Right cardiac atrium (tissue), 5 donors: ENCODE results near the gene NUAK2. TPM values are rescaled to one million over a fixed set of nuclear protein-coding genes. Genes with fewer than 3 reads are reported as not detected.

Source experiments
- ATAC-seq, 2 donors: fragments of 200-7000 bp; cut with Tn5 transposase; one replicate each; pipeline versions ENCODE4 v1.8.0 to v1.9.1; 2020; ENCODE audit warnings: moderate library complexity in 2 of 2, mild to moderate bottlenecking in 1 of 2
- DNase-seq, 3 donors: peaks; one replicate each; pipeline ENCODE4 v3.0.0-alpha.2; 2020
- H3K27ac ChIP-seq: one replicate; pipeline ENCODE4 v1.5.1; 2013; ENCODE audit warnings: mild to moderate bottlenecking, low read length, control low read depth, moderate library complexity
- H3K27me3 ChIP-seq: one replicate; pipeline ENCODE4 v1.6.1; 2013; ENCODE audit not compliant: control insufficient read depth, insufficient read depth
- H3K4me1 ChIP-seq: one replicate; pipeline ENCODE4 v1.6.1; 2013; ENCODE audit warnings: low read length; ENCODE audit not compliant: control insufficient read depth, insufficient read depth
- H3K4me3 ChIP-seq: one replicate; pipeline ENCODE4 v1.5.1; 2013; ENCODE audit warnings: low read length, control low read depth
- H3K9me3 ChIP-seq: one replicate; pipeline ENCODE4 v1.6.1; 2013; ENCODE audit warnings: low read length; ENCODE audit not compliant: control insufficient read depth
- WGBS: extraction: QIAGEN DNeasy Blood & Tissue Kit; methylation state at CpG from one replicate; pipeline ENCODE4 v1.1.7; 2013; 5-methylcytosine and 5-hydroxymethylcytosine counted together
- intact Hi-C, 4 donors: fragments of 100-400 bp; cut with DNase I; formaldehyde crosslinking; loops; one replicate each; pipeline versions ENCODE4 v1.11.0 to v1.14.0; 2022 to 2023
- polyA plus RNA-seq: library from polyadenylated mRNA; stranded (reverse); fragments of 200-250 nt; gene quantifications from one replicate; pipeline ENCODE4 v1.2.3, GENCODE V29; 2013
- total RNA-seq, 4 donors: library from RNA; stranded (reverse); fragmentation: NEBNext Ultra II Directional; extraction: Animal tissue kit (Norgen Biotek cat#: 25700); gene quantifications; one replicate each; pipeline ENCODE4 v1.2.1, GENCODE V29; 2021
- donor health status: healthy with polysubstance abuse.
- donor health status: DM: no; HTN: yes; CAD: no.
- donor health status: DM: no; HTN: no; CAD: no.
- donor health status: DM: no; HTN: yes; CAD: no; lungs with severe emphysema.
- donor health status: DM: yes; HTN: yes; CAD: no.

The NUAK2 gene
- total and polyA plus RNA-seq, 5 donors, result 0.50 to 1.6 (median 1.2) TPM

DNA sequence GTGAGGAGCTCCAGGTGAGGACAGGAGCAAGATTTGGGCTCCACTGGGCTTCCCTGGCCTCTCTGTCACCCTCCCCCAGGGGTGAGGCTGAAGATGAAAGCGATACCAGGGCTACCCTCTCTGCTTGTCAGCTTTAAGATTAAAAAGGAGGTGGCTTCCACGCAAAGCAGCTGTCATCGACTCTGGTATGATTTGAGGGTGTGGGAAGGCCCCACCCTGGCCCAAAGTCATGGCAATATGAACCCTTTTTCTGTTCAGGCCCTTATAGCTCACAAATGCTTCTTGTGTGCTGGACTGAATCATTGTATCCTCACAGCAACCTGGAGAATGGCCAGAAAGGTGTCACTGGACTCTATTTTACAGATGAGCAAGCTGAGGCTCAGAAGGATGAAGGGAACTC is 41.6 kb downstream of the NUAK2 start:
- H3K4me3 ChIP-seq, result no peak overlapping the region
- H3K27me3 ChIP-seq, result no peaks in the 10 kb centered on the region
- DNase-seq, result no peak
- no peak for ATAC-seq
- H3K27ac ChIP-seq, result no peak overlapping the region
- WGBS, result 83% methylated on average over 3 of the region's 3 CpGs
- peaks cover 7% of the 10 kb centered on the region for H3K4me1 ChIP-seq
- H3K9me3 ChIP-seq, result no peaks in the 10 kb centered on the region
- intact Hi-C loops, result no loop called here

- no peak overlapping the region for H3K27ac ChIP-seq
- ATAC-seq (no peak), DNase-seq (no peak)
- intact Hi-C loops, result no loop called here
- WGBS, result 79% methylated on average over 8 of the region's 8 CpGs
- H3K27me3 ChIP-seq, result no peaks in the 10 kb centered on the region
- no peak overlapping the region for H3K4me3 ChIP-seq
- H3K4me1 ChIP-seq, result peaks cover 2% of the 10 kb centered on the region
- H3K9me3 ChIP-seq, result no peaks in the 10 kb centered on the region
Measured at GRCh38 chr1:205276689-205277065, 44.9 kb downstream of the NUAK2 start.

GRCh38 chr1:205275916-205276688 is 45.4 kb downstream of the NUAK2 start:
- Histone ChIP-seq H3K9me3 (no peaks in the 10 kb centered on the region), H3K27ac (no peak overlapping the region), H3K4me3 (no peak overlapping the region), H3K4me1 (peaks cover 6% of the 10 kb centered on the region), H3K27me3 (no peaks in the 10 kb centered on the region)
- intact Hi-C loops, result loop anchor here in 2 of 4 donors (2.0 kb wide), 2 partner anchors 47 to 49 kb away; no protein-coding TSS in a partner anchor
- 78% methylated on average over 9 of the region's 9 CpGs for WGBS
- no peak for ATAC-seq
- DNase-seq, result no peak

GRCh38 chr1:205275133-205275532 is 46.4 kb downstream of the NUAK2 start:
- H3K4me1 ChIP-seq, result peaks cover 7% of the 10 kb centered on the region
- DNase-seq (peak in 1 of 3 donors; percentile 19), ATAC-seq (no peak)
- WGBS, result 84% methylated on average over 3 of the region's 3 CpGs
- intact Hi-C loops, result loop anchor here in 2 of 4 donors (2.0 kb wide), 2 partner anchors 48 to 50 kb away; no protein-coding TSS in a partner anchor
- H3K9me3 ChIP-seq, result no peaks in the 10 kb centered on the region
- H3K27ac ChIP-seq, result no peak overlapping the region
- no peaks in the 10 kb centered on the region for H3K27me3 ChIP-seq
- no peak overlapping the region for H3K4me3 ChIP-seq

GRCh38 chr1:205274041-205274691 is 47.4 kb downstream of the NUAK2 start:
- peak overlapping the region; percentile 19 for H3K27ac ChIP-seq
- peaks cover 7% of the 10 kb centered on the region for H3K4me1 ChIP-seq
- peak in 1 of 3 donors; percentile 41 for DNase-seq
- no peaks in the 10 kb centered on the region for H3K27me3 ChIP-seq
- peak in 1 of 2 donors; percentile 18 for ATAC-seq
- no peak overlapping the region for H3K4me3 ChIP-seq
- H3K9me3 ChIP-seq, result no peaks in the 10 kb centered on the region
- 67% methylated on average over 8 of the region's 8 CpGs for WGBS
- intact Hi-C loops, result loop anchor here in 3 of 4 donors (1.0 to 2.0 kb wide), 3 partner anchors 49 to 51 kb away; no protein-coding TSS in a partner anchor

DNA sequence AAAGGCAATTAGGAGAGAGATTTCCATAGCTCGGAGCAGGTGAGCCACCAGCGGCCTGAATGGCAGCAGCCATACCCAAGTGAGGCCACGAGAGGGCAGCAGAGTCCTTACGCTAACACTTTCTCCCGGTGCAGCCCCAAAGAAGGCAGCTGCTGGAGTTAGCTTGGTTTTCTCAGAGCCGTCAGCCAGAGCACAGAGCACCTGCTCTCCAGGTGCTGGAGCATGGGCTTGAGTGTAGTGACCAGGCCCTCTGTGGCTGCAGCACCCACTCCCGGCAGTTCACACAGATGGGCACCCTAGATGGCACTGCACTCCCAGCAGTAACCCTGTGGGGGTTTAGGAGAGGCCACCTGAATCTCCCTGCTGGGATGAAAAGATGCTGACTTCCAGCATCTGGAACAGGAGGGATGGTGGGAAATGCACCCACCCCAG is 48.0 kb downstream of the NUAK2 start:
- Histone ChIP-seq H3K4me3 (no peak overlapping the region), H3K27me3 (no peaks in the 10 kb centered on the region), H3K9me3 (no peaks in the 10 kb centered on the region), H3K27ac (no peak overlapping the region), H3K4me1 (peaks cover 7% of the 10 kb centered on the region)
- 10% methylated on average over 7 of the region's 7 CpGs for WGBS
- intact Hi-C loops, result loop anchor here in 1 of 4 donors (2.0 kb wide), 1 partner anchor 51 kb away; no protein-coding TSS in a partner anchor
- DNase-seq, result peak; percentile 79 to 93 (median 90)
- ATAC-seq, result peak; percentile 71 to 76

GRCh38 chr1:205272536-205272935 is 49.0 kb downstream of the NUAK2 start:
- DNase-seq (no peak), ATAC-seq (no peak)
- H3K4me1 ChIP-seq, result peaks cover 7% of the 10 kb centered on the region
- whole genome bisulfite sequencing, result 84% methylated on average over 3 of the region's 3 CpGs
- intact Hi-C loops, result loop anchor here in 1 of 4 donors (2.0 kb wide), 1 partner anchor 52 kb away; no protein-coding TSS in a partner anchor
- no peak overlapping the region for H3K4me3 ChIP-seq
- H3K9me3 ChIP-seq, result no peaks in the 10 kb centered on the region
- H3K27ac ChIP-seq, result no peak overlapping the region
- no peaks in the 10 kb centered on the region for H3K27me3 ChIP-seq

DNA sequence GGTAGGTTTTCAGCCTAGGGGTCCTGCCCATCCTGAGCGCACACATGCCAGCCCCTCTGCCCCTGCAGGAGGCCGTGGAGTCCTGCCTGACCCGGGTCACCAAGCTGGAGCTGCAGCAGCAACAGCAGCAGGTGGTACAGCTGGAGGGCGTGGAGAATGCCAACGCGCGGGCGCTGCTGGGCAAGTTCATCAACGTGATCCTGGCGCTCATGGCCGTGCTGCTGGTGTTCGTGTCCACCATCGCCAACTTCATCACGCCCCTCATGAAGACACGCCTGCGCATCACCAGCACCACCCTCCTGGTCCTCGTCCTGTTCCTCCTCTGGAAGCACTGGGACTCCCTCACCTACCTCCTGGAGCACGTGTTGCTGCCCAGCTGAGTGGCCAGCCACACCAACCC is 49.8 kb downstream of the NUAK2 start:
- H3K27me3 ChIP-seq, result no peaks in the 10 kb centered on the region
- intact Hi-C loops, result loop anchor here in 2 of 4 donors (1.0 to 2.0 kb wide), 2 partner anchors 53 to 54 kb away; no protein-coding TSS in a partner anchor
- no peak for ATAC-seq
- no peak overlapping the region for H3K27ac ChIP-seq
- H3K9me3 ChIP-seq, result no peaks in the 10 kb centered on the region
- no peak for DNase-seq
- WGBS, result 86% methylated on average over 18 of the region's 18 CpGs
- no peak overlapping the region for H3K4me3 ChIP-seq
- H3K4me1 ChIP-seq, result peaks cover 10% of the 10 kb centered on the region

DNA sequence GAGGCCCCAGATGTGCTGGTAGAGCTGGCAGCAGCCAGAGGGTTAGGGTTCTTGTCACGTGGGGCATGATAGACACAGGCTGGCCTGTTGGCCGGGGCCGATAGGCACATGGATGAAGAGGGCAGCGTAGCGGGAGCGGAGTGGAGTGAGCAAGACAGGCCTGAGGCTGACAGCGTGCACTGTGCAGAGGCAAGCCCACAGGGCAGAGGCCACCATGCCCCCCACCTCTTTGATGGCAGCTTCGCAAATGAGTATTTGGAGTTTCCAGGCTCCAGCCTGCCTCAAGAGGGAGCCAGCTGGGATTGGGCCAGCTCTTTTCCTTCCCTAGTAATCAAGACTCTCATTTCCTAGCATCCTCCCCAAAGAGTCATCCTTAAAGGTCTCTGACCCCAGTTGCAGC is 50.3 kb downstream of the NUAK2 start:
- H3K27ac ChIP-seq, result peak overlapping the region; percentile 5
- WGBS, result 54% methylated on average over 8 of the region's 8 CpGs
- intact Hi-C loops, result loop anchor here in 1 of 4 donors (1.0 kb wide), 1 partner anchor 54 kb away; no protein-coding TSS in a partner anchor

DNA sequence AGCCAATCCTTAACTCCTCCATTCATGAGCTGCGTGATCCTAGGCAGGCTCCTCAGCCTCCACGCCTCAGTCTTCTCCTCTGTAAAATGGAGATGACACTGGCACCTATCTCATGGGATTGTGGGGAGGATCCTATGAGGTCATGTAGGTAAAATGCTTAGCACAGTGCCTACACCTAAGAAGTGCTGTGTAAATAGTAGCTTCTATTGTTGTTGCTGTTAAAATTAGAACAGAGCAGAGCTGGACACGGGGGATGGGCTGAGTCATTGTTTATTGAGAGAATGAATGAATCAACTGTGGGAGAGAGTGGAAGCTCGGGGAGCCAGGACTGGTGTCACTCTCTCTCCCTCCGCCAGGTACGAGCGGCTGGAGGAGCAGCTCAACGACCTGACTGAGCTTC is 50.8 kb downstream of the NUAK2 start:
- intact Hi-C loops, result loop anchor here in 1 of 4 donors (1.0 kb wide), 1 partner anchor 55 kb away; no protein-coding TSS in a partner anchor
- WGBS, result 67% methylated on average over 8 of the region's 8 CpGs
- no peaks in the 10 kb centered on the region for H3K27me3 ChIP-seq
- peaks cover 10% of the 10 kb centered on the region for H3K4me1 ChIP-seq
- no peaks in the 10 kb centered on the region for H3K9me3 ChIP-seq
- ATAC-seq (no peak), DNase-seq (no peak)
- peak overlapping the region; percentile 5 for H3K27ac ChIP-seq
- H3K4me3 ChIP-seq, result no peak overlapping the region

More for the DNA sequence above, 50.3 kb downstream of the NUAK2 start:
- peaks cover 10% of the 10 kb centered on the region for H3K4me1 ChIP-seq
- peak; percentile 44 to 81 (median 80) for DNase-seq
- no peaks in the 10 kb centered on the region for H3K27me3 ChIP-seq
- H3K4me3 ChIP-seq, result no peak overlapping the region
- ATAC-seq, result peak; percentile 30 to 38
- no peaks in the 10 kb centered on the region for H3K9me3 ChIP-seq

- no peaks in the 10 kb centered on the region for H3K9me3 ChIP-seq
- H3K4me1 ChIP-seq, result peaks cover 10% of the 10 kb centered on the region
- H3K4me3 ChIP-seq, result no peak overlapping the region
- no peak for DNase-seq
- intact Hi-C loops, result no loop called here
- H3K27me3 ChIP-seq, result no peaks in the 10 kb centered on the region
- 71% methylated on average over 7 of the region's 7 CpGs for WGBS
- ATAC-seq, result no peak
- no peak overlapping the region for H3K27ac ChIP-seq
Measured at GRCh38 chr1:205270271-205270670, 51.3 kb downstream of the NUAK2 start.
